ENCODE measurements around the gene CNIH3.
"Not testable (repeated sequence)": the region's sequence is repeated elsewhere in the genome, so short reads cannot be mapped to it uniquely, and the experiment has no call there.

The CNIH3 gene

DNA sequence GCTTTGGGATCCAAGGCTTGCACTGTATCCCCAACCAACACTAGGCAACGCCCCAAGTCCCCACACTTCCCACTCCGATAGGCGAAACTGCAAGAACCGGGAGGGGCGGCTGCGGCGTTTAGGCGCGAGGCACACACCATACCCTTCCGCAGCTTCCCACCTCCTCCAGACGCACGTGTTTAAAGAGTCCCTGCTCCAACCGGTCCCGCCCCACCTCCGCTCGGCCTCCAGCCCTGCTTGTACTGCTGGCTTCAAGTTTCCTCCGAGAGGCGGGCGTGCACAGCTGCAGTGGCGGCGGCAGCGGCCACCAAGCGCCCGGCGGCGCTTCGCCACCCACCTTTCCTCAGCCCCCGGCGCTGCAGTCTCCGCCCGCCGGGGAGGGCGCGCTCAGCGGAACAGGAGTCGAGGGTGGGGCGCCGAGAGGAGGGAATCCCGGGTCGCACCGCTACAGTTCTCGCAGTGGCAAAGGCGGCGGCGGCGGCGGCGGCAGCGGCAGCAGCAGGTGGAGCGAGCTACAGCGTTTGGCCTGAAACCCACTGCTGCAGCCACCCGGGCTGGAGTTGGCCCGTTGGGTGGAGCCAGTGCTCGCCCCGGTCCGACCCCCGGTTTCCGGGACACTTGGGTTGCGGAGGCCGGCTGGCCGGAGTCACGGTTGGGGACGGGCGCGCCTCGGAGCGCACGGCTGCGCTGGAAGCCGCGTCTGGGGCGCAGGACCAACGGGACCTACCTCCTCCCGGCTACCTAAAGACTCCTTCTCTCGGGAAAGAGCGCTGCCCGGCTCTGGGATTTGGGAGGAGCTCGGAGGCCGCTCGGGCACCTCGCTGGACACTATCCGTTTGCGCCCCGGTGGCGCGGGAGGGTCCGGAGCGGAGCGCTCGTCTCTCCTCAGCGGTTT, at the start of gene CNIH3:
Gene CNIH3 (plus strand): TSS at position 457 of the 895 bp plus-strand sequence. CDS start 858 bp downstream, outside the sequence.
- DNase-seq (ENCODE audit: low read depth in 2 of 3, low spot score in 2 of 3): peak in 1 of 3 experiments; percentile 9

DNA sequence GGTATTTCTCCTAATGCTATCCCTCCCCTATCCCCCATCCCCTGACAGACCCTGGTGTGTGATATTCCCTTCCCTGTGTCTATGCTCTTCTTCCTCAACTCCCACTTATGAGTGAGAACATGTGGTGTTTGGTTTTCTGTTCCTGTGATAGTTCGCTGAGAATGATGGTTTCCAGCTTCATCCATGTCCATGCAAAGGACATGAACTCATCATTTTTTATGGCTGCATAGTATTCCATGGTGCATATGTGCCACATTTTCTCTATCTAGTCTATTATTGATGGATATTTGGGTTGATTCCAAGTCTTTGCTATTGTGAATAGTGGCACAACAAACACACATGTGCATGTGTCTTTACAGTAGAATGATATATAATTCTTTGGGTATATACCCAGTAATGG, 49.6 kb upstream of the CNIH3 start:
- not testable (repeated sequence) for DNase-seq (ENCODE audit: low read depth in 2 of 3, low spot score in 2 of 3)

DNA sequence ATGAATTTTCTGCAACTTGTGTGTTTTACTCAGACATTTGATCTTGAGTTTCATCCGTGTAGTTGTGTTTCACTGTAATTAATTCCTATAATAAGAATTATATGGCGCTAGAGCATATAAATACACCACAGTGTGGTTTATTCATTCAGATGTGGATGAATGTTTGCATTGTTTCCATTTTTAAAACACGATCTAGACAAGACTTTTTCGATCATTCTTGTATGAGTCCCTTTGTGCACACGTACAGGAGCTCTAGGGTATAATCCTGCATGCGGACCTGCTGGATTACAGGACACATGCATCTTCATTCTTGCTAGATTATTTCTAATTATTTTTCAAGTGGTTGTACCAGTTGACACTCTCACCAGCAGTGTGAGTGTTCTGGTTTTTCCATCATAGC, 46.8 kb upstream of the CNIH3 start:
- DNase-seq (ENCODE audit: low read depth in 2 of 3, low spot score in 2 of 3): no peak

DNA sequence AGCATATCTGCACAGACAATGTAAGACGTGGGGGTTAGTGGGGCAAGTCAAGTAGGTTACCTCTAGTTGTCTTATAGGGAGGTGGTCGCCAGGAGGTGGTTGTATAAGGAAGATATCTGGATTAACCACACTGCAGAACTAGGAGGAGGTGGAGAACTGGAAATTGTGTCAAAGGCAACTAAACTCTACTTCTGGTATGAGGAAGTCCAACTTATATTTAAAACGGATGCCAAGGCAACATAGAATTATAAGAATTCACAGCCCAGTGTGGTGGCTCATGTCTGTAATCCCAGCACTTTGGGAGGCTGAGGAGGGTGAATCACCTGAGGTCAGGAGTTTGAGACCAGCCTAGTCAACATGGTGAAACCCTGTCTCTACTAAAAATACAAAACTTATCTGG, 44.1 kb upstream of the CNIH3 start:
- not testable (repeated sequence) for DNase-seq (ENCODE audit: low read depth in 2 of 3, low spot score in 2 of 3)

DNA sequence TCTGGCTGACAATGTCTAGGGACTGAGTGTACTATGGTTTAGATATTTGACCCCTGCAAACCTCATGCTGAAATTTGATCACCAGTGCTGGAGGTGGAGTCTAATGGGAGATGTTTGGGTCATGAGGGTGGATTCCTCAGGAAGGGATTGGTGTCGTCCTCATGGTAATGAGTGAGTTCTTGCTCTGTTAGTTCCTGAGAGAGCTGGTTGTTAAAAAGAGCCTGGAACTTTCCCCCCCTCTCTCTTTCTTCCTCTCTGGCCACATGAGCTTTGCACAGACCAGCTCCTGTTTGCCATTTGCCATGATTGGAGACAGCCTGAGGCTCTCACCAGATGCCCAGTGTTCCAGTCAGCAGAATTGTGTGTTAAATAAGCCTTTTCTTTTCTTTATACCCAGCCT, 36.6 kb upstream of the CNIH3 start:
- no peak for DNase-seq (ENCODE audit: low read depth in 2 of 3, low spot score in 2 of 3)

DNA sequence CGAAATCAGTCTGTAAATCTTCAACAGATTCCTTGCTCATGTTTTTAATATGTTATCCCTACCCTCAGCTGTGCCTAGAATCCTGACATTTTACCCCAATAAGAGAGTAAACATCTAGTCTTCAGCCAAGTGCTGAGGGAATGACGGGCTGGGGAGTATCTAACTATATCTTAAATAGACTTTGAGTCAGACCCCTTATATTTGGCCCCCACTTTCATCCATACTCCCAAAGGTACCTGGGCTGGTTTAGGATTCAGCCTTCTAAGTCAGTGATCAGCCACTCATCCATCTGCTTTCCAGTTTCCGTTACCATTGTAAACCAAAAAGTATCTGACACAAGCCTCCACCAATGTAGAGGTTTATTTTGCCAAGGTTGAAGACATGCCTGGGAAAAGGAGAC, 36.1 kb upstream of the CNIH3 start:
- DNase-seq (ENCODE audit: low read depth in 2 of 3, low spot score in 2 of 3): no peak

DNA sequence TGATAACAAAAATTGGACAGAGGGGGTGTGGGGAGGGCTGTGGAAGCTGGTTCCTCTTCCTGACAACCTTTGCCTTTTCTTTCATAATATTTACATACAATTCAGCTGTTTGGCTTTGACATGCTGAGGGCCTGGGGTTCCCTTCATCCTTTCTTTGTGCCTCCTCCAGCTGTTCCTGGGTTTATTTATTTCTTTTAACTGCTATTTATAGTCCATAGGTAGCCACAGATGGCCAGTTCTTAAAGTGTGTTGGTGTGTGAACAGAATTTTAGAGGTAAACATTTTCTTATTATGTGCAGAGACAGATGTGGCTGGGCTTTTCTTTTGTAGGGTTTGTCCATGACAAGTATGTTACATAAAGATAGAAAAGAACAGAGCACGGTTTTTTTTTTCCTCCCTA, 34.1 kb upstream of the CNIH3 start:
- no peak for DNase-seq (ENCODE audit: low read depth in 2 of 3, low spot score in 2 of 3)

DNA sequence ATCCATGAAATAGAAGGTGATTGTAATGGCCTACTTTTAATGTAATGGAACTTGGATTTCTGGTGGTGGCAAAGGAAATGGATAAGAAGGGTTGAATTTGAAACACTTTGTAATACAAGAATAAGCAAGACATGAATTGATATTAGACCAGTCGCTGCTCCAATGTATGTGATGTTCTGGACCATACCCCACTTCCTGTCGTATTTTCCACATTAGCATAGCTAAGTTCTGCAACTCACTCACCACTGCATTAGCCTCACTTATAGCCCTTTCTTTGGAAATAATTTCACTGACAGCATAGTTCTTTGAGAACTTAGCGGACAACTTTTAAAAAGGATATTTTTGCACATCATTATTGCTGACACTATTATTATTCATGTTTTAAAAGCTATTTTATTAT, 32.3 kb upstream of the CNIH3 start:
- no peak for DNase-seq (ENCODE audit: low read depth in 2 of 3, low spot score in 2 of 3)

DNA sequence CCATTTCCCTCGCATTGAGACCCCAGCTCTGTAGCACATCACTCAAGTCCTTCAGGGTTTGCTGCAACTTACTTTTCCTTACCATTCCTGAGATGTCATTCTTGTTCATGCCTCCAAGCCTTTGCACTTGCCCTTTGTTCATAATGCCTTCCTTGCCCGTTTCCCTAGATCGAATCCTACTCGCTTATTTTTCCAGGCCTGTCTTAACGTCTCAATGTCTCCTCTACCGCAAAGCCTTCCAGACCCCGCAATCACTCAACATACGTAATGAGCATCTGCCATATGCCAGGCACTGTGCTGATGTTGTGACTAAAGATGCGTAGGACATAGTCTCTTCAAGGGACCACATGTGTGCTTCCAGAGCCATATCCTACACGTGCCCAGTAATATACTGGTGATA, 31.1 kb upstream of the CNIH3 start:
- no peak for DNase-seq (ENCODE audit: low read depth in 2 of 3, low spot score in 2 of 3)

DNA sequence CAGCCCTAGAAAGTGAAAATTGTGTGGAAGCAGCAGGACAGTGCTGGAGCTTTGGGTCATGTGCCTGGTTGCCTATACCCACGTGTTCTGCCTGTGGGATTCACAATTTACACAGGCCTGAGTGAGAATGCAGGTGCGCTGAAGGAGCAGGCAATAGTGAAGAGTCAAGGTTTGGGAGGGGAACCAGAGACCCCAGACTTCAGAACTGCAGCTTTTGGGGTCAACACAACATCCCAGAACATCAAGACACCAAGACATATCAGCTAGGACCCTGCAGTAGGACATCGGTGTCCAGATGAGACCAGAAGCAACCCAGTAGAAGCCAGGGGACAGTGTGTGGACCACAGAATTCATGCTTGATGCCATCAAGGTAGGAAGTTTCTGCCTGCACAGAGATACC, 29.1 kb upstream of the CNIH3 start:
- DNase-seq (ENCODE audit: low read depth in 2 of 3, low spot score in 2 of 3): no peak

DNA sequence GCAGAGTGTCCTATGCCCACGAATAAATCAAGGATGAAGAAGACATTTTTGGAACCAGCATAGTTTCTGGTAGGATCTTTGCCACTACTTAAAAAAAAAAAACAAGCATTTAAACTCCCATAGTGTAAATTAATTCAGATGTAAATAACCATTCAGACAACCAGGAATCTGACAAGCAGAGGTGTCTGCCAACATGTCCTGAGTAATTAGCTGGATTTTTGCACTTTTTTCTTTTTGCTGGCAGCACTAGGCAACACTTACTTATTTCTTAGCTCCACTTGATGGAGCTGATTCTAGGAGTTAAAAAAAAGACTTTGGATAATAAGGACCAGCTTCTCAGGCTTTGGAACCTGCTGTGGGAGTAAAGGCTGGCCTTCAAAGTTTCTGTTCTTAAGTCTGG, 27.6 kb upstream of the CNIH3 start:
- no peak for DNase-seq (ENCODE audit: low read depth in 2 of 3, low spot score in 2 of 3)

DNA sequence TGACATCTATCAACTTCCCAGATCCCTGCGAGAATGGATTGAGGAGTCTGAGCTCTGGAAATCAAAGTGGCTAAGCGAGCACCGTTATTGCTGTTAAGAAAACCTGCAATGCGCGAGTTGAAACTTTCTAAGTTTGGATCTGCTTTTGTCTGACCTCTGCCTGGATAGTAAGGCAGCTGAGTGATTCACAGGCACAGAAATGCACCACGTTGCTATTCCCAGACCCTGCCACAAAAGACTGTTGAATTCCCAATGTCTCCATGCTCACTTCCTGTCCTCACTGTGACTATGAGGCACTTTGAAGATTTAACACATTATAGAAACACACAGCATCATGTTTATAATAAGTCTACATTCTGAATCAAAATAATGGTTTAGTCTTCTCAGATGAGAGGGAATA, 27.1 kb upstream of the CNIH3 start:
- no peak for DNase-seq (ENCODE audit: low read depth in 2 of 3, low spot score in 2 of 3)

DNA sequence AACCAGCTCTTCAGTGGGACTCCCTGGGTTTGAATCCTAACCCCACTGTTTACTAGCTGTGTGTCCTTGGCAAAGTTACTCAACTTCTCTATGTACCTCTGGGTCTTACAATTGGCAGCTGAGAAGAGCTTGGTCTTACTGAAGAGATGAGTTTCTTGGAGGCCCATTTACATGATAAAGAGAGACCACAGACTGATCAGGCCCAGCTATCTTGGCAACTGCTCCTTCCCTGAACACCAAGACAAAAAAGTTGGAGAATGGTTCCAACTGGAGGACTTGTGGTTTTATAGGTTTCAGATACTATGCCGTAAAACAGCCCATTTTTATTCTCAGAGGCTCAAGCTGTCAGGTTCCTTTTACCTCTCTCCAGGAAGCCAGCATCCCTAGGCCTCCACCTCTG, 24.8 kb upstream of the CNIH3 start:
- no peak for DNase-seq (ENCODE audit: low read depth in 2 of 3, low spot score in 2 of 3)

DNA sequence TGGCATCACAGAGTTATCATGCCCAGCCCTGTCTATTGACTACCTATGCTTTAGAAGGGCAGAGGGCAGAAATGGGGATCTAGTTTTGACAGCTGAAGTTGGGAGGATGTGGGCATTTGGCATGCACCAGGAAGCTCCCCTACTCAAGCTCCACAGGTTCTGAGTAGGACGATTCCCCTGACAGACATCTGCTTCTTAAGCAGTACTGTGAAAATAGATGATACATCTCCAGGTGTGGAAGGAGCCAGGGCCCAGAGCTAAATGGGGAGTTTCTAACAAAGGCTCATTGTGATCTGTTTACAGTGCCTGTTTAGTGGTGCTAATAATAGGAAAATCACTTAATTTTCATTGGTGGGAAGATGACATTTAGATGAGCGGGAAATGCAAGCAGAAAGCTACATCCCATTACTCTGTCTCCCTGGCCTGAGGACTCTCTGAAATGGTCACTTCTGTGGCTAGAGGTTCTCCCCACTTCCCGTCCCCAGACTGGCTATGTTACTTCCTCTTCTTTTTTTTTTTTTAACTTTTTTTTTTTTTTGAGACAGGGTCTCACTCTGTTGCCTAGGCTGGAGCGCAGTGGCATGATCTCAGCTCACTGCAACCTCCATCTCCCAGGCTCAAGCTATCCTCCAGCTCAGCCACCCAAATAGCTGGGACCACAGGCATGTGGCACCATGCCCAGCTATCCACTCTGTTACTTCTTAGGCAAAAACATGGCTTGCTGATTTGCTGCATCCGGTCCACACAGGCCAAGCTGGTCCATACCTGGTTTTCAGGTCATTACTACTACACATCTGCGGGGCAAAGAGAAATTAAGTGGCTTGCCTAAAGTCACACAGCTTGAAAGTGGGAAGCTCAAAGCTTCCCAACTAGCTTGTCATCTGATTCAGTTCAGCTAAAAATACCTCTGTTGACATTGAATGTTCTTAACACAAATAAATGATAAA, 23.2 kb upstream of the CNIH3 start:
- no peak for DNase-seq (ENCODE audit: low read depth in 2 of 3, low spot score in 2 of 3)

DNA sequence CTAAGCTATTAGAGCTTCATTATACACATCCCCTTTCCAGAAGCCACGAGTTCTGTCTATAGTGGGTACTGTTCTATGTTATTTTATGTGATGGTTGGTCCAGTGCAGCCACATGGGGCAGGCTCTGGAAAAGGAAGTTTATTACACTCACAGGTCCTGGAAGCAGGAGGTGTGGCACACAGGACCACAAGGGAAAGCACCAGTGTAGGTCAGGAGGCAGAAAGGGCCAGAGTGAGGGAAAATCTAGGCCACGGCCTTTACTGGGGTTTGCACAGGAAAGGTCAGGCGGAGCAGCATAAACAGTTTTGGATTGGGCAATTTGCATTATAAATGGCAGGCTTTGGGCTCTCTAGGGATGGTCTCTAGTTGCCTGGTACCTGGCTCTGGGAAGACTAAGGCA, 21.8 kb upstream of the CNIH3 start:
- DNase-seq (ENCODE audit: low read depth in 2 of 3, low spot score in 2 of 3): no peak

DNA sequence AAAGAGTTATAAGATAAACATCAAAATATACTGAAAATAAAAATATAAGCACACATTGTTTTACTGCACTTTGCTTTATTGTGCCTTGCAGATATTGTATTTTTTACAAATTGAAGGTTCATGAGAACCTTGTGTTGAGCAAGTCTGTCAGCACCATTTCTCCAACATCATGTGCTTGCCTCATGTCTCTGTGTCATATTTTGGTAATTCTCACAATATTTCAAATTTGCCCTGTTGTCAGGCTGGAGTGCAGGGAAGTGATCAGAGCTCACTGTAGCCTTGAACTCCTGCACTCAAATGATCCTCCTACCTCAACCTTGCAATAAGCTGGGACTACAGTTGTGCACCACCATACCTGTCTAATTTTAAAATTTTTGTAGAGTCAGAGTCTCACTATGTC, 21.3 kb upstream of the CNIH3 start:
- DNase-seq (ENCODE audit: low read depth in 2 of 3, low spot score in 2 of 3): no peak

DNA sequence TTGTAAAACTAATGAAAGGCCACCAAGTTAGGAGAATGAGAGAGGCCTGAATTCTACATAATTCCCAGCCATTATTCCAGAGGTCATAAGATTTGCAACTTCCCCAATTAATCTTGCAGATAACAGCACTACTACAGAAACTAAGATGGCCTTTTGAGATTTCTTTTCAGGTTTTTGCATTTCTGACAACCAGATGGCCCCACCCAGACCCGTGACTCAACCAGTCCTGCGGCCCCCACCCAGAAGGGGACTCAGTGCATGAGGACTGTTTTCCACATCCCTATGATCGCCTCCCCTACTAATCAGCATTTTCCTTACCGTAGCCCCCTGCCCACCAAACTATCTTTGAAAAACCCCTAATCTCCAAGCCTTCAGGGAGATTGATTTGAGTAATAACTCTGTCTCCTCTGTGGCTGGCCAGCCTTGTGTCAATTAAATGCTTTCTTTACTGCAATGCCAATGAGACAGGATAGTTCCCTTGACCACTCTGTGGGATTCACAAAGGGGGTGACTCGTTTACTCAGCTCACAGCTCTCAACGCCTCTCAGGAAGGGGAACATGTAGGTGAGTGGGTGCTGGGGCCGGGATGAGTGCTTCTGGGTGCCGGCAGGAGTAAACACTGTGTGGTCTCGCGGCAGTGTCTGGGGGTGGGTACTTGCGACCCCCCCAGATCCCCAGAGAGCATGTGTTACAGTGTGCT, 10.5 kb upstream of the CNIH3 start:
- DNase-seq (ENCODE audit: low read depth in 2 of 3, low spot score in 2 of 3): no peak

DNA sequence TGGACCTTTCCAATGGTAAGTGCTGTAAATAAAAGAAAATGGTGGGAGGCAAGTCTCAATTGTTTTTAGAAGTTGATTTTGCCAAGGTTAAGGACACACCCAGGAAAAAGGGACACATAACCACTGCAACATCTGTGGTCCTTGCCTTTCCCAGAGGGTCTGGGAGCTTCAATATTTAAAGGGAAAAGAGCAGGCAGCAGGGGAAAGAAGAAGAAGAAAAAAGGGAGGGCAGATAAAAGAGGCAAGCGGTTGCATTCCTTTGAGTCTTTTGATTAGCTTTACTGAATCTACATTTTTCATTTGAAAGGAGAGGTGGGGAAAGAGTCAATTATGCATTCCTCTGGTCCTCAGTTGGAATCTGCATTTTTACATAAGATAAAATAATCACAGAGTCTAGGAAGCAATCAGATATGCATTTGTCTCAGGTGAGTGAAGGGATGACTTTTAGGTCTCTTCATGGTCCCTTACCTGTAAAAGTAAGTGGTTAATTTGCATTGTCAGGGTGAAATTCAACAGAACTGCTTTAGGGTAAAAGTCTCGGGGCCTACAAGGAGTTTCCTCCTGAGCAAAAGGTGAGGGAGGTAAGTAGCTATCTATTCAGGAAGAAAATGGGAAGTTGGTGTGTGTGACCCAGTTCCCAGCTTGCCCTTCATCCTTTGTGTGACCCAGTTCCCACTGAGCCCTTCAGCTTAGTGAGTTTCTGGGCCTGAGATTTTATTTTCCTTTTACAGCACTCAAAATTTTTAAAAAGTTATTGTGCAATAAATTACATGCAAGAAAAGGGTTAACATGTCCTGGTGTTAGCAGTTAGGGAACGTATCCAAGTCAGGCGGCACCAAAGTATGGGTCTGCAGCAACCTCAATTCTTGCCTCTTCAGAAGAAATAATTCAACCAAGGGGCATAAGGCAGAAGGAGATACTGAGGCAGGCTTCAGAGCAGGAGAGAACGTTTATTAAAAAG, 8.6 kb upstream of the CNIH3 start:
- DNase-seq (ENCODE audit: low read depth in 2 of 3, low spot score in 2 of 3): no peak

DNA sequence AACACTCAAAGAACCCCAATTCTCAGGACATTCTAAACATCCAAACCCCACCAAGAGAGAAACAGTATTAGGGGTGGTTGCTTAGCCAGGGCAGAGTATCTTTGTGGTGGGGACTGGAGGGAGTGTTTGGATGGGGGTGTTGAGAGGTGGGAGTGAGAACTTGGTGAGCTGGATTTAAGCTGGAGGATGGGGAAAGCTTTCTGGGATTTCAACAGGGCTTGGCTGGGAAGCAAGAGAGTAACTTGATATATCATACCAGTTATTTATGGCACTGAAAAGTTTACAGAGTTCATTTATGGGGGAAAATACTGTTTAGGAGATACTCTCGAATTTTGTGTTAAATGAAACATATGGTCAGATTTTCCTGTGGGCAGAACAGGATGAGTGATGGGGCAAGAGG, 6.8 kb upstream of the CNIH3 start:
- no peak for DNase-seq (ENCODE audit: low read depth in 2 of 3, low spot score in 2 of 3)

DNA sequence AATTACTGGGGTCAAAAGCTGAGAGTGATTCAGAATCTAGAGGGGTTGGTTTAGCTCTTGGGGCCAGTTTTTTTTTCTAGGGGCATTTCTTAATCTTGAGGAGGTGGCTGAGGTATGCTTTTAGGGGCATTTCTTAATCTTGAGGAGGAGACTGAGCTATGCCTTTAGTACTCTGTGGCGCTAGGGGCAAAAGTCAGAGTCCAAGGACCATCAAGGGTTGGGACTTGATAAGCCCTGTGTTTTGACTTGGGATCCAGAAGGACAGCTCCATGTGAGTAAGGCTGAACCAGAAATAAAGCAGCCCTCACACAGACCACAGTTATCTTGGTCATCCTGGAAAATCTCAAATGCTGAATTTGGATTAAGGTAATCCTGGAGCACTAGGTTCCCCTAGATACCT, 3.9 kb upstream of the CNIH3 start:
- DNase-seq (ENCODE audit: low read depth in 2 of 3, low spot score in 2 of 3): no peak
